HEK293T (cell line): ENCODE results near the gene PAPPA.

Experiments used
- CTCF ChIA-PET: fragments of 350-600 bp; formaldehyde crosslinking; extraction: SDS; loops from one replicate; lab custom pipeline; 2021; ENCODE audit warnings: antibody characterized with exemption, inconsistent platforms; lab: Yijun Ruan, JAX
- POLR2A ChIA-PET: fragments of 350-600 bp; formaldehyde crosslinking; extraction: SDS; loops from one replicate; lab custom pipeline; 2020; ENCODE audit warnings: antibody characterized with exemption, inconsistent platforms; lab: Yijun Ruan, JAX
- DNase-seq: peaks from one replicate; pipeline ENCODE4 v3.0.0; 2012; ENCODE audit warnings: mixed read lengths; ENCODE audit errors: extremely low spot score
- ARNT ChIP-seq: fragments of 450-650 bp; IDR thresholded peaks from 2 replicates; pipeline ENCODE4 v1.6.1; 2017; ENCODE audit warnings: mild to moderate bottlenecking
- BHLHE40 ChIP-seq: fragments of 450-650 bp; IDR thresholded peaks from 2 replicates; pipeline ENCODE4 v1.6.1; 2016; ENCODE audit warnings: mild to moderate bottlenecking, moderate library complexity, borderline replicate concordance
- CTBP1 ChIP-seq: fragments of 450-650 bp; IDR thresholded peaks from 2 replicates; pipeline ENCODE4 v1.6.1; 2016; ENCODE audit warnings: borderline replicate concordance
- ELF4 ChIP-seq: fragments of 450-650 bp; IDR thresholded peaks from 2 replicates; pipeline ENCODE4 v1.6.1; 2017; ENCODE audit warnings: antibody characterized with exemption
- FOXA1 ChIP-seq: fragments of 450-650 bp; IDR thresholded peaks from 2 replicates; pipeline ENCODE4 v1.6.1; 2016; ENCODE audit warnings: mild to moderate bottlenecking
- FOXK2 ChIP-seq: fragments of 450-650 bp; IDR thresholded peaks from 2 replicates; pipeline ENCODE4 v1.6.1; 2016; ENCODE audit warnings: mild to moderate bottlenecking
- FOXM1 ChIP-seq: fragments of 450-650 bp; IDR thresholded peaks from 2 replicates; pipeline ENCODE4 v1.6.1; 2017; ENCODE audit warnings: mild to moderate bottlenecking, borderline replicate concordance
- HDGF ChIP-seq: fragments of 450-650 bp; IDR thresholded peaks from 2 replicates; pipeline ENCODE4 v1.6.1; 2017; ENCODE audit warnings: antibody characterized with exemption, borderline replicate concordance
- L3MBTL2 ChIP-seq: fragments of 450-650 bp; conservative IDR thresholded peaks from 2 replicates; pipeline ENCODE4 v1.6.1; 2016; ENCODE audit warnings: mild to moderate bottlenecking
- LEF1 ChIP-seq: fragments of 450-650 bp; IDR thresholded peaks from 2 replicates; pipeline ENCODE4 v1.6.1; 2017; ENCODE audit warnings: mild to moderate bottlenecking, borderline replicate concordance
- NFRKB ChIP-seq: fragments of 450-650 bp; IDR thresholded peaks from 2 replicates; pipeline ENCODE4 v1.6.1; 2016; ENCODE audit warnings: mild to moderate bottlenecking, moderate library complexity
- PKNOX1 ChIP-seq: fragments of 450-650 bp; IDR thresholded peaks from 2 replicates; pipeline ENCODE4 v1.6.1; 2016
- SP1 ChIP-seq: fragments of 450-650 bp; IDR thresholded peaks from 2 replicates; pipeline ENCODE4 v1.6.1; 2017
- SUZ12 ChIP-seq: fragments of 450-650 bp; IDR thresholded peaks from 2 replicates; pipeline ENCODE4 v1.6.1; 2016; ENCODE audit warnings: mild to moderate bottlenecking
- TARDBP ChIP-seq: fragments of 450-650 bp; IDR thresholded peaks from 2 replicates; pipeline ENCODE4 v1.6.1; 2016
- ZNF384 ChIP-seq: fragments of 450-650 bp; IDR thresholded peaks from 2 replicates; pipeline ENCODE4 v1.6.1; 2016

PAPPA gene

GRCh38 chr9:116300360-116300870 is 146.8 kb downstream of the PAPPA start:
- TF ChIP-seq SP1 (no peak), FOXM1 (no peak), FOXA1 (no peak), HDGF (no peak), FOXK2 (no peak), ELF4 (no peak), NFRKB (no peak), TARDBP (no peak), LEF1 (no peak), ARNT (no peak), ZNF384 (no peak), BHLHE40 (no peak), CTBP1 (no peak), SUZ12 (no peak), L3MBTL2 (no peak), PKNOX1 (no peak)
- ChIA-PET POLR2A (no interaction called here), CTCF (no interaction called here)
- DNase-seq = no peak

GRCh38 chr9:116303270-116303669 is 149.7 kb downstream of the PAPPA start:
- ChIA-PET CTCF (no interaction called here), POLR2A (no interaction called here)
- DNase-seq = no peak
- no peak for TF ChIP-seq ZNF384
- TF ChIP-seq NFRKB = no peak
- no peak for TF ChIP-seq SUZ12
- TF ChIP-seq TARDBP = no peak
- TF ChIP-seq ARNT = no peak
- no peak for TF ChIP-seq BHLHE40
- TF ChIP-seq PKNOX1 = no peak
- TF ChIP-seq FOXK2 = no peak
- no peak for TF ChIP-seq L3MBTL2
- no peak for TF ChIP-seq FOXM1
- TF ChIP-seq LEF1 = no peak
- no peak for TF ChIP-seq FOXA1
- TF ChIP-seq HDGF = no peak
- no peak for TF ChIP-seq SP1
- no peak for TF ChIP-seq CTBP1
- TF ChIP-seq ELF4 = no peak

GRCh38 chr9:116303886-116304538 is 150.4 kb downstream of the PAPPA start:
- DNase-seq = no peak
- POLR2A ChIA-PET = no interaction called here
- CTCF ChIA-PET = no interaction called here
- TF ChIP-seq L3MBTL2 = no peak
- no peak for TF ChIP-seq PKNOX1
- no peak for TF ChIP-seq TARDBP
- TF ChIP-seq ELF4 = no peak
- TF ChIP-seq BHLHE40 = no peak
- TF ChIP-seq NFRKB = no peak
- no peak for TF ChIP-seq FOXA1
- TF ChIP-seq SUZ12 = no peak
- no peak for TF ChIP-seq FOXM1
- no peak for TF ChIP-seq HDGF
- TF ChIP-seq ARNT = no peak
- TF ChIP-seq LEF1 = no peak
- no peak for TF ChIP-seq CTBP1
- TF ChIP-seq FOXK2 = no peak

- ChIA-PET CTCF (no interaction called here), POLR2A (no interaction called here)
- TF ChIP-seq FOXK2 = no peak
- no peak for TF ChIP-seq SP1
- TF ChIP-seq FOXA1 = no peak
- TF ChIP-seq L3MBTL2 = no peak
- TF ChIP-seq NFRKB = no peak
- TF ChIP-seq ZNF384 = no peak
- no peak for DNase-seq
These were observed 151.2 kb downstream of the PAPPA start for GRCh38 chr9:116304761-116305160.

GRCh38 chr9:116308076-116308475 is 154.5 kb downstream of the PAPPA start:
- TF ChIP-seq TARDBP = no peak
- TF ChIP-seq ZNF384 = no peak
- POLR2A ChIA-PET = no interaction called here
- no peak for DNase-seq
- CTCF ChIA-PET = no interaction called here

GRCh38 chr9:116309900-116310611 is 156.5 kb downstream of the PAPPA start:
- CTCF ChIA-PET = no interaction called here
- DNase-seq = no peak
- TF ChIP-seq NFRKB (no peak), ZNF384 (no peak), HDGF (no peak), SP1 (no peak), LEF1 (no peak), PKNOX1 (no peak)
- POLR2A ChIA-PET = no interaction called here
